IPS DF 4.7 (cell line): ENCODE measurements around the gene CASZ1.

Experiments
- DNase-seq: peaks from one replicate; pipeline ENCODE4 v3.0.0-alpha.2; 2013; ENCODE audit warnings: low spot score; ENCODE audit errors: extremely low read depth

The CASZ1 gene

GRCh38 chr1:10686404-10687040, 109.9 kb downstream of the CASZ1 start:
- DNase-seq = no peak

- DNase-seq = no peak
Measured at GRCh38 chr1:10685808-10686403, 110.5 kb downstream of the CASZ1 start.

GRCh38 chr1:10685196-10685807, 111.1 kb downstream of the CASZ1 start:
- DNase-seq = no peak

GRCh38 chr1:10684221-10684620, 112.2 kb downstream of the CASZ1 start:
- no peak for DNase-seq

GRCh38 chr1:10682449-10683309, 113.8 kb downstream of the CASZ1 start:
- DNase-seq = no peak

GRCh38 chr1:10682108-10682445, 114.4 kb downstream of the CASZ1 start:
- no peak for DNase-seq

- DNase-seq = no peak
Measured at GRCh38 chr1:10681296-10682107, 114.9 kb downstream of the CASZ1 start.

- DNase-seq = no peak
Measured at GRCh38 chr1:10680487-10680886, 116.0 kb downstream of the CASZ1 start.

GRCh38 chr1:10679496-10680220, 116.8 kb downstream of the CASZ1 start:
- DNase-seq = peak; percentile 80

- no peak for DNase-seq
Measured at GRCh38 chr1:10678852-10679251, 117.6 kb downstream of the CASZ1 start.

- no peak for DNase-seq
Measured at GRCh38 chr1:10678402-10678801, 118.0 kb downstream of the CASZ1 start.

GRCh38 chr1:10677491-10678391, 118.7 kb downstream of the CASZ1 start:
- DNase-seq = no peak

GRCh38 chr1:10676963-10677362, 119.5 kb downstream of the CASZ1 start:
- DNase-seq = no peak

GRCh38 chr1:10675813-10676212, 120.6 kb downstream of the CASZ1 start:
- no peak for DNase-seq

- no peak for DNase-seq
Measured at GRCh38 chr1:10674700-10675609, 121.5 kb downstream of the CASZ1 start.

- DNase-seq = no peak
Measured at GRCh38 chr1:10674222-10674621, 122.2 kb downstream of the CASZ1 start.

- DNase-seq = no peak
Measured at GRCh38 chr1:10673109-10673711, 123.2 kb downstream of the CASZ1 start.
